ENCODE results near the gene KIAA0513.

KIAA0513 gene

GRCh38 chr16:85082173-85083050 is 54.8 kb downstream of the KIAA0513 start:
- H3K4me2 ChIP-seq (ENCODE audit: low read length): no peak overlapping the region
- H3K4me1 ChIP-seq (ENCODE audit: insufficient read depth, low read length, severe bottlenecking): no peaks in the 10 kb centered on the region
- no peaks in the 10 kb centered on the region for H3F3A ChIP-seq (ENCODE audit: insufficient read depth, low read length)
- no peak overlapping the region for H2AFZ ChIP-seq (ENCODE audit: low read length)
- no peaks in the 10 kb centered on the region for H3K9me2 ChIP-seq (ENCODE audit: low read depth, low read length)
- no peak for TF ChIP-seq EZH2 (IDR thresholded peaks at IDR 0.05; ENCODE audit: borderline replicate concordance, low read length)
- TF ChIP-seq, protein P1, sequence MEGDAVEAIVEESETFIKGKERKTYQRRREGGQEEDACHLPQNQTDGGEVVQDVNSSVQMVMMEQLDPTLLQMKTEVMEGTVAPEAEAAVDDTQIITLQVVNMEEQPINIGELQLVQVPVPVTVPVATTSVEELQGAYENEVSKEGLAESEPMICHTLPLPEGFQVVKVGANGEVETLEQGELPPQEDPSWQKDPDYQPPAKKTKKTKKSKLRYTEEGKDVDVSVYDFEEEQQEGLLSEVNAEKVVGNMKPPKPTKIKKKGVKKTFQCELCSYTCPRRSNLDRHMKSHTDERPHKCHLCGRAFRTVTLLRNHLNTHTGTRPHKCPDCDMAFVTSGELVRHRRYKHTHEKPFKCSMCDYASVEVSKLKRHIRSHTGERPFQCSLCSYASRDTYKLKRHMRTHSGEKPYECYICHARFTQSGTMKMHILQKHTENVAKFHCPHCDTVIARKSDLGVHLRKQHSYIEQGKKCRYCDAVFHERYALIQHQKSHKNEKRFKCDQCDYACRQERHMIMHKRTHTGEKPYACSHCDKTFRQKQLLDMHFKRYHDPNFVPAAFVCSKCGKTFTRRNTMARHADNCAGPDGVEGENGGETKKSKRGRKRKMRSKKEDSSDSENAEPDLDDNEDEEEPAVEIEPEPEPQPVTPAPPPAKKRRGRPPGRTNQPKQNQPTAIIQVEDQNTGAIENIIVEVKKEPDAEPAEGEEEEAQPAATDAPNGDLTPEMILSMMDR (IDR thresholded peaks at IDR 0.05; ENCODE audit: low read length): no peak
- no peak overlapping the region for H3K4me3 ChIP-seq (ENCODE audit: low read depth, low read length, poor library complexity, severe bottlenecking)
- peaks cover 11% of the 10 kb centered on the region for H3K27me3 ChIP-seq (ENCODE audit: insufficient read depth, low read length)
- H3K9ac ChIP-seq (ENCODE audit: low read length): no peak overlapping the region
- H3K79me2 ChIP-seq (ENCODE audit: insufficient read depth, low read length): no peaks in the 10 kb centered on the region
- H4K20me1 ChIP-seq (ENCODE audit: insufficient read depth, low read length): no peaks in the 10 kb centered on the region
- no peaks in the 10 kb centered on the region for H3K9me3 ChIP-seq (ENCODE audit: low read length)
- H3K27ac ChIP-seq (ENCODE audit: low read depth, low read length, poor library complexity, severe bottlenecking): no peak overlapping the region
- no peaks in the 10 kb centered on the region for H3K36me3 ChIP-seq (ENCODE audit: insufficient read depth, low read length)

DNA sequence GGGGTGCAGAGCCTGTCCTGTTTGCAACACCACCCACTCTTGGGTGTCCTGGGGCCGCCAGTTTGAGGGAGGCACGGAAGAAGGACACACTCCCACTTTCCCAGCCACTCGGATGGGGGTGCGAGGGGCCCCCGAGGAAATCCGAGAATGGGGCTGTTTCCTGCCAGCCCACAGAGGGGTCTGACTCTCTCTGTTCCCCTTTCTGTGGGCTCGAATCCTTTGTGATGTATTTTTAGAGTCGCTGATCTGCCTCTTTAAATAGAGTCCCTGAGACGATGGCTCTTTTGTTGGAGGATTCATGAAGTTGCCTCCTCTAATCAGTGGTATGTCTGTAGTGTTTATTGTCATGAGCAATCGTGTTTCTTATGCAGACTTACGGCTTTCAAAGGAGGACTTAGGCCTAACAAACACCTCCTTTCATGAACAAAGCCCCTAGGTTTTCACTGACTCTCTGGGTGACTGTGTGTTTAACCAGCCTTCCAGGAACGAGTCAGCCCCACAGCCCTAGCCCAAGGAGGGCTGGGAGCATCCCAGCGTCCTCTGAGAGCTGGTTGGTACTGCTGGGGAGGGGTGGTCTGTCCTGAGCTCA is 55.5 kb downstream of the KIAA0513 start:
- Histone ChIP-seq H2AFZ (ENCODE audit: low read length) (no peak overlapping the region), H3K4me1 (ENCODE audit: insufficient read depth, low read length, severe bottlenecking) (no peaks in the 10 kb centered on the region), H3K36me3 (ENCODE audit: insufficient read depth, low read length) (no peaks in the 10 kb centered on the region), H3K27ac (ENCODE audit: low read depth, low read length, poor library complexity, severe bottlenecking) (no peak overlapping the region), H4K20me1 (ENCODE audit: insufficient read depth, low read length) (no peaks in the 10 kb centered on the region), H3K9ac (ENCODE audit: low read length) (no peak overlapping the region), H3K27me3 (ENCODE audit: insufficient read depth, low read length) (peaks cover 7% of the 10 kb centered on the region), H3F3A (ENCODE audit: insufficient read depth, low read length) (no peaks in the 10 kb centered on the region), H3K9me3 (ENCODE audit: low read length) (no peaks in the 10 kb centered on the region), H3K9me2 (ENCODE audit: low read depth, low read length) (no peaks in the 10 kb centered on the region), H3K4me3 (ENCODE audit: low read depth, low read length, poor library complexity, severe bottlenecking) (no peak overlapping the region), H3K4me2 (ENCODE audit: low read length) (no peak overlapping the region), H3K79me2 (ENCODE audit: insufficient read depth, low read length) (no peaks in the 10 kb centered on the region)
- TF ChIP-seq, protein P1 (IDR thresholded peaks at IDR 0.05; ENCODE audit: low read length): no peak
- no peak for TF ChIP-seq EZH2 (IDR thresholded peaks at IDR 0.05; ENCODE audit: borderline replicate concordance, low read length)

GRCh38 chr16:85084841-85085510 is 57.4 kb downstream of the KIAA0513 start:
- H2AFZ ChIP-seq (ENCODE audit: low read length): no peak overlapping the region
- H4K20me1 ChIP-seq (ENCODE audit: insufficient read depth, low read length): no peaks in the 10 kb centered on the region
- H3K27me3 ChIP-seq (ENCODE audit: insufficient read depth, low read length): peaks cover 7% of the 10 kb centered on the region
- TF ChIP-seq, protein P1 (IDR thresholded peaks at IDR 0.05; ENCODE audit: low read length): no peak
- TF ChIP-seq EZH2 (IDR thresholded peaks at IDR 0.05; ENCODE audit: borderline replicate concordance, low read length): no peak
- H3K27ac ChIP-seq (ENCODE audit: low read depth, low read length, poor library complexity, severe bottlenecking): no peak overlapping the region
- no peak overlapping the region for H3K4me3 ChIP-seq (ENCODE audit: low read depth, low read length, poor library complexity, severe bottlenecking)
- H3K9ac ChIP-seq (ENCODE audit: low read length): no peak overlapping the region
- H3F3A ChIP-seq (ENCODE audit: insufficient read depth, low read length): no peaks in the 10 kb centered on the region
- H3K79me2 ChIP-seq (ENCODE audit: insufficient read depth, low read length): no peaks in the 10 kb centered on the region
- no peaks in the 10 kb centered on the region for H3K4me1 ChIP-seq (ENCODE audit: insufficient read depth, low read length, severe bottlenecking)
- no peaks in the 10 kb centered on the region for H3K36me3 ChIP-seq (ENCODE audit: insufficient read depth, low read length)
- H3K4me2 ChIP-seq (ENCODE audit: low read length): no peak overlapping the region
- no peaks in the 10 kb centered on the region for H3K9me2 ChIP-seq (ENCODE audit: low read depth, low read length)
- no peaks in the 10 kb centered on the region for H3K9me3 ChIP-seq (ENCODE audit: low read length)

Measured in OCI-LY1 (cell line).